OCI-LY1 (cell line): ENCODE measurements around the gene SLX4.

Experiments
- EZH2 ChIP-seq: fragments of 200-600 bp; sonication (generic), shearing (Covaris generic); IDR thresholded peaks from 2 replicates; pipeline ENCODE4 v1.8.0; 2017; ENCODE audit warnings: borderline replicate concordance, mixed run types, mild to moderate bottlenecking, antibody characterized with exemption, low read length, moderate library complexity, mixed read lengths
- TF ChIP-seq, protein P1 (sequence below): fragments of 200-600 bp; sonication (generic), shearing (Covaris generic); IDR thresholded peaks from 2 replicates; pipeline ENCODE4 v1.5.1; 2017; ENCODE audit warnings: mild to moderate bottlenecking, antibody characterized with exemption, low read length, moderate library complexity, mixed read lengths

- TF ChIP-seq, protein P1, sequence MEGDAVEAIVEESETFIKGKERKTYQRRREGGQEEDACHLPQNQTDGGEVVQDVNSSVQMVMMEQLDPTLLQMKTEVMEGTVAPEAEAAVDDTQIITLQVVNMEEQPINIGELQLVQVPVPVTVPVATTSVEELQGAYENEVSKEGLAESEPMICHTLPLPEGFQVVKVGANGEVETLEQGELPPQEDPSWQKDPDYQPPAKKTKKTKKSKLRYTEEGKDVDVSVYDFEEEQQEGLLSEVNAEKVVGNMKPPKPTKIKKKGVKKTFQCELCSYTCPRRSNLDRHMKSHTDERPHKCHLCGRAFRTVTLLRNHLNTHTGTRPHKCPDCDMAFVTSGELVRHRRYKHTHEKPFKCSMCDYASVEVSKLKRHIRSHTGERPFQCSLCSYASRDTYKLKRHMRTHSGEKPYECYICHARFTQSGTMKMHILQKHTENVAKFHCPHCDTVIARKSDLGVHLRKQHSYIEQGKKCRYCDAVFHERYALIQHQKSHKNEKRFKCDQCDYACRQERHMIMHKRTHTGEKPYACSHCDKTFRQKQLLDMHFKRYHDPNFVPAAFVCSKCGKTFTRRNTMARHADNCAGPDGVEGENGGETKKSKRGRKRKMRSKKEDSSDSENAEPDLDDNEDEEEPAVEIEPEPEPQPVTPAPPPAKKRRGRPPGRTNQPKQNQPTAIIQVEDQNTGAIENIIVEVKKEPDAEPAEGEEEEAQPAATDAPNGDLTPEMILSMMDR = no peak
- TF ChIP-seq EZH2 = no peak
Observed at GRCh38 chr16:3638916-3639644, 27.7 kb upstream of the SLX4 start.
